HK-2 (cell line): ENCODE data around the gene BCAN.
A peak's percentile ranks its signal among the peaks of the same experiment; 100 is the strongest.
"Not testable (repeated sequence)": the region's sequence is repeated elsewhere in the genome, so short reads cannot be mapped to it uniquely, and the experiment has no call there.

ENCODE experiments used
- DNase-seq: peaks from one replicate; pipeline ENCODE4 v3.0.0-alpha.2; 2018; ENCODE audit not compliant: unreplicated experiment

BCAN gene, protein sequence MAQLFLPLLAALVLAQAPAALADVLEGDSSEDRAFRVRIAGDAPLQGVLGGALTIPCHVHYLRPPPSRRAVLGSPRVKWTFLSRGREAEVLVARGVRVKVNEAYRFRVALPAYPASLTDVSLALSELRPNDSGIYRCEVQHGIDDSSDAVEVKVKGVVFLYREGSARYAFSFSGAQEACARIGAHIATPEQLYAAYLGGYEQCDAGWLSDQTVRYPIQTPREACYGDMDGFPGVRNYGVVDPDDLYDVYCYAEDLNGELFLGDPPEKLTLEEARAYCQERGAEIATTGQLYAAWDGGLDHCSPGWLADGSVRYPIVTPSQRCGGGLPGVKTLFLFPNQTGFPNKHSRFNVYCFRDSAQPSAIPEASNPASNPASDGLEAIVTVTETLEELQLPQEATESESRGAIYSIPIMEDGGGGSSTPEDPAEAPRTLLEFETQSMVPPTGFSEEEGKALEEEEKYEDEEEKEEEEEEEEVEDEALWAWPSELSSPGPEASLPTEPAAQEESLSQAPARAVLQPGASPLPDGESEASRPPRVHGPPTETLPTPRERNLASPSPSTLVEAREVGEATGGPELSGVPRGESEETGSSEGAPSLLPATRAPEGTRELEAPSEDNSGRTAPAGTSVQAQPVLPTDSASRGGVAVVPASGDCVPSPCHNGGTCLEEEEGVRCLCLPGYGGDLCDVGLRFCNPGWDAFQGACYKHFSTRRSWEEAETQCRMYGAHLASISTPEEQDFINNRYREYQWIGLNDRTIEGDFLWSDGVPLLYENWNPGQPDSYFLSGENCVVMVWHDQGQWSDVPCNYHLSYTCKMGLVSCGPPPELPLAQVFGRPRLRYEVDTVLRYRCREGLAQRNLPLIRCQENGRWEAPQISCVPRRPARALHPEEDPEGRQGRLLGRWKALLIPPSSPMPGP

GRCh38 chr1:156641761-156642264, at the start of gene BCAN:
TSS of gene BCAN (plus strand) at chr1:156642117. CDS start at chr1:156646055, 3,938 bp downstream.
- no peak for DNase-seq

GRCh38 chr1:156592158-156592909, 49.6 kb upstream of the BCAN start:
- no peak for DNase-seq

DNA sequence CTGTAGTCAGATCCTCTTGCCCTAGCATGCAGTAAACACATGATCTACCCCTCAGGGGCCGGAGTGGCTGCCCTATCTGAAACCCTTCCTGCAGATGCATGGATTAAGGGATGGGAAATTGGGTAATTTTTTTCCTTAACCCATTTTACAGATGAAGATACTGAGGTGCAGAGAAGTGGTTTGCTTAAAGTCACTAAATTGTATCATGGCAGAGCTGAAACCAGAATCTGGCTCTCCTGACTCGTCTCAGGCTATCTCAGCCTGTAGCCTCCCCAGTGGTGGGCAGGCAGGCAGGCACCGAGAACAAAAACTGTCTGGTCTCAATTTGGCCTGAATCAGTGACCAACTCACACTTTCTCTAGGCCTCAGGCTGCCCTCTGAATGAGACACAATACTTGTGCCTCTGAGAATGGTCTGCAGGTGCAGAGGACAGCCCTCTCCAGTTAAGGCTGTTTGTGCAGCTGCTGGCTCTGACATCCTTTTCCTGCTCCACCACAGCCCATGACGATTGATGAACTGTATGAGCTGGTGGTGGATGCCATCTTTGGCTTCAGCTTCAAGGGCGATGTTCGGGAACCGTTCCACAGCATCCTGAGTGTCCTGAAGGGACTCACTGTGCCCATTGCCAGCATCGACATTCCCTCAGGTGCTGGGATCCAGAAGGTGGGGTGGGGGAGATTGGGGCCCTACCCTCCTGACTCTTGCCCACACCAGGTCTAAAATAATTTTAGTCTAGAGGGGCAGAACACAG, 48.8 kb upstream of the BCAN start:
- no peak for DNase-seq

DNA sequence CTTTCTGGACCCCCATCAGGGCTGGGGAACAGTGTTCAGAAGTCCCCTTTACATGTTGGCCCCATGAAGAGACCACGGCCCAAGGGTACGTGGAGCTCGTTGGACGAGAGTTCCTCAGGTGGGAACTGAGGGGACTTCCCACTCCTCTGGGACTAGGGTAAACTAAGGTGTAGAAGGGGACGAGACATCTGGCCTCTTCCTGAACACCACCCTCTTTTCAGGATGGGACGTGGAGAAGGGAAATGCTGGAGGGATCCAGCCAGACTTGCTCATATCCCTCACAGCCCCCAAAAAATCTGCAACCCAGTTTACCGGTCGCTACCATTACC, 48.3 kb upstream of the BCAN start:
- no peak for DNase-seq

- DNase-seq = no peak
These were observed 47.7 kb upstream of the BCAN start for GRCh38 chr1:156594190-156594589.

GRCh38 chr1:156595016-156595415, 46.9 kb upstream of the BCAN start:
- DNase-seq = no peak

DNA sequence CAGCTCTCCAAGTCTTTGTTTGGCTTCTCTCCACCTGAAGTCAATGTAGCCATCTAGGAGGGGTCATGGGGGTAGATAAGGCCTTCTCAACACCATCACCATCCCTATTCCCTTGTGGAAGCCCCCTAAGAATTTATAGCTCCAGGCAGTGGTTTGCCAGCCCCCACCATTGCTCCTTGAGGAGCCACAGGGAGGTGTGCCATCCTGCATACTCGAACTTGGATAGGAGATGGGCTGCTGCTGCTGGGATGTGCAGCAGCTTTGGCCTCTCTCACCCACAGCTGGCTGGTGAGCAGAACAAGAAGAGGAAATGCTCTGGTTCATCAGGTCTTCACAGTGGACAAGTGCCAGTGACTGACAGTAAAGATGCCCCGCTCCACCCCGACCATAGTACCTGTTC, 45.5 kb upstream of the BCAN start:
- no peak for DNase-seq

DNA sequence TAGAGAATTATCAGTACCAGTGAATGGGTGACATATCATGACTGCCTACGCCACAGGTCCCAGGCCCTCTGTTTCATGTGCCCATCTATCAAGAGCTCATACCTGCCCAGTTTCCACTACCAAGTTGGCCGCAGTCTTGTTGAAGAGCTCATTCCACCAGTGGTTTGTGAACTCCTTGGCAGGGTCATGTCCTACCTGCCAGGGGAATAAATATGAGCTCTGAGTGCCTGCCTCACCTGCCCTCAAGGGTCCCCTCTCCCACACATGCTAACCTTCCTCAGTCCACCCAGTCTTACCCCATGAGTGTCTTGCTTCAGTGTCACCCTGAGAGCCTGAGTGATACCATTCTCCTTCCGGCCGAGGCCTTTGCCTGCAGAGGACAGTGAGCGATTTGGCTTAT, 43.8 kb upstream of the BCAN start:
- no peak for DNase-seq

DNA sequence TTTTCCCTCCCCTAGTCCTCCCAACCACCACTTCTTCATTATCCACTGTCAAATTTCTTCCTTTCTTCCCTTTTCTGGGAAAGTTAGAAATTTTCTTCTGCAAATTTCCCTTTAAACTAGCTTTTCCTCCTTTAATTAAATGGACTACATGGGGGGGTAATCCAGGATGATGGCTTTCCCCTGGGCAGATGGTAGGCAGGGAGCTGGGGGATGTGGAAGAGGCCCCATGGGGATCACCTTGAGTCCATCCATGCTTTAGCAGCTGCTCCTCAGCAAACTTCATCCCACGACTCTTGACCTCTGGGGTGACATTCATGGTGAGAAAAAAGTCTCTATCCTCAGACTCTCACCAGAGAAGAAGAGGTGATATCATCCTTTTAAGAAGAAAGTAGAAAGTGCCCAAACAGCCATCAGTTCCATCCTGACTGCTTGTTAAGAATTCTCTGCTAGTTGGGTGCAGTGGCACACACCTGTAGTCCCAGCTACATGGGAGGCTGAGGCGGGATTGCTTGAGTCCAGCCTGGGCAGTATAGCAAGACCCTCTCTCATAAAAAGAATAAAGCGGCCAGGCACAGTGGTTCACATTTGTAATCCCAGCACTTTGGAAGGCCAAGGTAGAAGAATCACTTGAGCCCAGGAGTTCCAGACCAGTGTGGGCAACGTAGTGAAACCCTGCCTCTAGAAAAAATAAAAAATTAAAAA, 43.0 kb upstream of the BCAN start:
- DNase-seq = no peak

DNA sequence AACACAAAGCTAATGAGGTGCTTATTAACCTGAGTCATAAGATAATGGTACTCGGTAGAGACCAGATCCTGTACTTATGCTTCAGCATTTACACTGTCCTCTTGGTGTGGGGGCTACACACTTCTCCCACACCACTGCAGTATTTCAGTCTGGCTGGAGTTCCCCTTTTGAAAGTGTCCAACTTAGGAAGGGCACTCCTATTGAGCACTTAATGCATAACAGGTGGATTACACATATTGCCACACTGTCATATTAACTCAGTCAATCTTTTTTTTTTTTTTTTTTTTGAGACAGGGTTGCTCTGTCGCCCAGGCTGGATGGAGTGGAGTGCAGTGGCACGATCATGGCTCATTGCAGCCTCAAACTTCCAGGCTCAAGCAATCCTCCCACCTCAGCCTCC, 42.1 kb upstream of the BCAN start:
- DNase-seq = no peak

DNA sequence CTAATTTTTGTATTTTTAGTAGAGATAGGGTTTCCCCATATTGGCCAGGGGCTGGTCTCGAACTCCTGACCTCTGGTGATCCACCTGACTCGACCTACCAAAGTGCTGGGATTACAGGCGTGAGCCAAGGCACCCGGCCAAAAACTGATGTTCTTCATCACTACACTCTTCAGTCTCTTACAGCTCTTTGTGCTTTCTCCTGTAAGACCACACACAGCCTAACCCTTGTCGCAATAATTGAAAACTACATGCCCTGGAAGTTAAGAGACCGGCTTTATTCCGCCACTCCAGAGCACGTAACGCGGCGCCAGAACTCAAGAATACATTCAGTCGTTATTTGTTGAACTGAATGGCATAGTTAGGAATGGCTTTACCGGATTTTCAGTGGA, 41.2 kb upstream of the BCAN start:
- DNase-seq = no peak

DNA sequence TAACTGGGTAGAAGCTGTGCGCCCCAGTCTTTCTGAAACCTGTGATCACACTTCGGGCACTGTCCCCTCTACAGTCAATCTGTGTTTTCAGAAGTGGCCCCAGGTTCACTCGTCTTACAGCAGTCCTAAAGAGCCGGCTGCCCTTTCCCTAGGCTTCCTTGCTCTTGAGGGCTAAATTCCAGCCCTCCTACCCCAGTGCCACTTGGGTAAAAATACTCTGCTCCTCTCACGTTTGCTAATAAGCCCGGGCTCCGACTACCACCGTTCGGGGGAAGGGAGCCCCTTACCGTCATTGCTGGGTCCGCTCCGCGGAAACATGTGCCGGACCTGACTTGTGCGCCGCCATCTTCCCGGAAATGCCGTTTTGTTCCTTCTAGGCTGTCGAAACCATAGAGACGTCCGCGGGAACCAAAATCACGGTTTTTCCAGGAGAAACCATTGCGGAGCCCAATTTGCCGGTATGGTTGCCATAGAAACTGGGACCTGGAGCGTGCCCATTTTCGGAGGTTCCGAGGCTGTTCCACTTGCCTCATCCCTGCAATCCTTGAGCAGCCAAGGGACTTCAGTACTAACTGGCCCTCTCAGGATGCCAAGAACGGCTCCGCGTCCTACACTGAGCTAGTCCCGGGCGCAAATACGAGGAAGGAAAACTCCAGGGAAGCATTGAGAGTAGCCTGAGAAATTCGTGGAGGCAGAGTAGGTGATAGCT, 40.6 kb upstream of the BCAN start, which contains the start of gene GPATCH4:
Gene GPATCH4, minus strand, starts transcription at position 358 of the 709 bp plus-strand sequence.
- DNase-seq = peak; percentile 84

- no peak for DNase-seq
These were observed 40.0 kb upstream of the BCAN start for GRCh38 chr1:156601892-156602291.

- DNase-seq = no peak
These were observed 39.3 kb upstream of the BCAN start for GRCh38 chr1:156602557-156602993.

GRCh38 chr1:156607344-156607743, 34.6 kb upstream of the BCAN start:
- not testable (repeated sequence) for DNase-seq

- DNase-seq = no peak
These were observed 33.8 kb upstream of the BCAN start for GRCh38 chr1:156608036-156608674.

DNA sequence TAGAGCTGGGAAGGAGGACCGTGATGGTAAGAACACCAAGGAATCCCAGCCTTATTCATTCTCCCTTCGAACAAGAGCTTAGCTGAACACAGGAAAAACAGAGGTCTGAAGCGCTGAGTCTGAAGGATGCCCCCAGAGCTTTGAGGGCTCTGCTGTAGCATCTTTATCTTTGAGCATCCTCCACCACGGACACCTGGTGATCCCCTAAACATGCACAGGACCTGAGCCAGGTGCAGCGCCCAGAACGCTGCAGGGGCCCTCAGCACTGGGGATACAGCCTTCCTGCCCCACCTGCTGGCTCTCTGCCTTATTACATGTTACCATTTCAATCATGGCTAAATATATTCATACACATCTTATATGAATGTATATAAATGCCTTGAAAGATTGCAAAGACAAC, 32.9 kb upstream of the BCAN start:
- DNase-seq = no peak

DNA sequence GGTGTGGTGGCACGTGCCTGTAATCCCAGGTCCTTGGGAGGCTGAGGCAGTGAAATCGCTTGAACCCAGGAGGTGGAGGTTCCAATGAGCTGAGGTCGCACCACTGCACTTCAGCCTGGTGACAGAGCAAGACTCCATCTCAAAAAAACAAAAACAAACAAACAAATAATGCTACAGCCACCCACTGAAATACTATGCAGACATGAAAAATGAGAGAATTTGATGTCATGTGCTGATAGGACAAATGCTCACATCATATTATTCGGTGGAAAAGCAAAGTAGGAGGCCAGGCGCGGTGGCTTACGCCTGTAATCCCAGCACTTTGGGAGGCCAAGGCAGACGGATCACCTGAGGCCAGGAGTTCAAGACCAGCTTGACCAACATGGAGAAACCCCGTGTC, 31.8 kb upstream of the BCAN start:
- DNase-seq = not testable (repeated sequence)

GRCh38 chr1:156612666-156613065, 29.3 kb upstream of the BCAN start:
- DNase-seq = no peak
